GM23338 (cell line): ENCODE data around the gene ANKRD11. TPM values are rescaled to one million over a fixed set of nuclear protein-coding genes. Genes with fewer than 3 reads are reported as not detected.

Experiments used
- POLR2AphosphoS5 ChIP-seq: IDR thresholded peaks from 2 replicates; pipeline ENCODE4 v1.6.1; 2016; ENCODE audit warnings: antibody characterized with exemption, low read depth
- STAT1 ChIP-seq: IDR thresholded peaks from one replicate; pipeline ENCODE4 v1.6.1; 2016; ENCODE audit warnings: antibody characterized with exemption; ENCODE audit not compliant: unreplicated experiment
- ZNF114 ChIP-seq: fragments of 250-450 bp; sonication (Bioruptor Pico); IDR thresholded peaks from 2 replicates; pipeline ENCODE4 v1.5.0; 2020; ENCODE audit warnings: mild to moderate bottlenecking, moderate library complexity
- polyA plus RNA-seq: library from polyadenylated mRNA; unstranded; fragments of >200 nt; fragmentation: Nextera tagmentation; extraction: Ambion mirVana; gene quantifications from 2 replicates; pipeline ENCODE4 v1.2.1, GENCODE V29; 2016
- small RNA-seq: library from RNA; depleted of rRNA; stranded (forward); fragments of <200 nt; gene quantifications from one replicate; pipeline ENCODE3, GENCODE V24; 2014; ENCODE audit warnings: low replicate concordance
- total RNA-seq: library from RNA; depleted of rRNA; stranded (reverse); fragments of >200 nt; shearing (Covaris generic); gene quantifications from 2 replicates; pipeline ENCODE4 v1.2.3, GENCODE V29; 2014; rRNA removed
- TF ChIP-seq, protein P1 (sequence below): fragments of 250-450 bp; sonication (Bioruptor Pico); IDR thresholded peaks from 2 replicates; pipeline ENCODE4 v1.5.0; 2020; ENCODE audit warnings: mild to moderate bottlenecking, moderate library complexity

Gene ANKRD11
- total and polyA plus RNA-seq, 2 experiments from 2014 or later = 130 to 159 TPM

DNA sequence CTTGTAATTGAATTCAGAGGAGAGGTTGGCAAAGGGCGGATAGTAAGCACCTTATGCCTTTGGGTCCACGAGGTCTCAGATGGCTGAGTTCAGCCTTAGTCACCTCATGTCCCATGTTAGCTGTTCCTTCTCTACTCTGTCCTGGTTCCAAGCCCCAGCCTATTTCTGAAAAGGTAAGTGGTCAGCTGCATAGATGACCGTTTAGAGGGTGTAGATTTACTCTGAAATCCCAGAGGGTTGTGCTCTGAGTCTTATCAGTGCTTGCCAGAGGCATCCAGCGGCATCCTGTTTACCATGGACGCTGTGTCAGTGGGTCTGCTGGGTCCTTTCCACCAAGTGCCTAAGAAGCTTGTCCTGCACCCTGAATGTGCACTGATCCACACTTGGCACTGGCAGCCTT lies 271.0 kb downstream of the ANKRD11 start (continued):
- TF ChIP-seq, protein P1, sequence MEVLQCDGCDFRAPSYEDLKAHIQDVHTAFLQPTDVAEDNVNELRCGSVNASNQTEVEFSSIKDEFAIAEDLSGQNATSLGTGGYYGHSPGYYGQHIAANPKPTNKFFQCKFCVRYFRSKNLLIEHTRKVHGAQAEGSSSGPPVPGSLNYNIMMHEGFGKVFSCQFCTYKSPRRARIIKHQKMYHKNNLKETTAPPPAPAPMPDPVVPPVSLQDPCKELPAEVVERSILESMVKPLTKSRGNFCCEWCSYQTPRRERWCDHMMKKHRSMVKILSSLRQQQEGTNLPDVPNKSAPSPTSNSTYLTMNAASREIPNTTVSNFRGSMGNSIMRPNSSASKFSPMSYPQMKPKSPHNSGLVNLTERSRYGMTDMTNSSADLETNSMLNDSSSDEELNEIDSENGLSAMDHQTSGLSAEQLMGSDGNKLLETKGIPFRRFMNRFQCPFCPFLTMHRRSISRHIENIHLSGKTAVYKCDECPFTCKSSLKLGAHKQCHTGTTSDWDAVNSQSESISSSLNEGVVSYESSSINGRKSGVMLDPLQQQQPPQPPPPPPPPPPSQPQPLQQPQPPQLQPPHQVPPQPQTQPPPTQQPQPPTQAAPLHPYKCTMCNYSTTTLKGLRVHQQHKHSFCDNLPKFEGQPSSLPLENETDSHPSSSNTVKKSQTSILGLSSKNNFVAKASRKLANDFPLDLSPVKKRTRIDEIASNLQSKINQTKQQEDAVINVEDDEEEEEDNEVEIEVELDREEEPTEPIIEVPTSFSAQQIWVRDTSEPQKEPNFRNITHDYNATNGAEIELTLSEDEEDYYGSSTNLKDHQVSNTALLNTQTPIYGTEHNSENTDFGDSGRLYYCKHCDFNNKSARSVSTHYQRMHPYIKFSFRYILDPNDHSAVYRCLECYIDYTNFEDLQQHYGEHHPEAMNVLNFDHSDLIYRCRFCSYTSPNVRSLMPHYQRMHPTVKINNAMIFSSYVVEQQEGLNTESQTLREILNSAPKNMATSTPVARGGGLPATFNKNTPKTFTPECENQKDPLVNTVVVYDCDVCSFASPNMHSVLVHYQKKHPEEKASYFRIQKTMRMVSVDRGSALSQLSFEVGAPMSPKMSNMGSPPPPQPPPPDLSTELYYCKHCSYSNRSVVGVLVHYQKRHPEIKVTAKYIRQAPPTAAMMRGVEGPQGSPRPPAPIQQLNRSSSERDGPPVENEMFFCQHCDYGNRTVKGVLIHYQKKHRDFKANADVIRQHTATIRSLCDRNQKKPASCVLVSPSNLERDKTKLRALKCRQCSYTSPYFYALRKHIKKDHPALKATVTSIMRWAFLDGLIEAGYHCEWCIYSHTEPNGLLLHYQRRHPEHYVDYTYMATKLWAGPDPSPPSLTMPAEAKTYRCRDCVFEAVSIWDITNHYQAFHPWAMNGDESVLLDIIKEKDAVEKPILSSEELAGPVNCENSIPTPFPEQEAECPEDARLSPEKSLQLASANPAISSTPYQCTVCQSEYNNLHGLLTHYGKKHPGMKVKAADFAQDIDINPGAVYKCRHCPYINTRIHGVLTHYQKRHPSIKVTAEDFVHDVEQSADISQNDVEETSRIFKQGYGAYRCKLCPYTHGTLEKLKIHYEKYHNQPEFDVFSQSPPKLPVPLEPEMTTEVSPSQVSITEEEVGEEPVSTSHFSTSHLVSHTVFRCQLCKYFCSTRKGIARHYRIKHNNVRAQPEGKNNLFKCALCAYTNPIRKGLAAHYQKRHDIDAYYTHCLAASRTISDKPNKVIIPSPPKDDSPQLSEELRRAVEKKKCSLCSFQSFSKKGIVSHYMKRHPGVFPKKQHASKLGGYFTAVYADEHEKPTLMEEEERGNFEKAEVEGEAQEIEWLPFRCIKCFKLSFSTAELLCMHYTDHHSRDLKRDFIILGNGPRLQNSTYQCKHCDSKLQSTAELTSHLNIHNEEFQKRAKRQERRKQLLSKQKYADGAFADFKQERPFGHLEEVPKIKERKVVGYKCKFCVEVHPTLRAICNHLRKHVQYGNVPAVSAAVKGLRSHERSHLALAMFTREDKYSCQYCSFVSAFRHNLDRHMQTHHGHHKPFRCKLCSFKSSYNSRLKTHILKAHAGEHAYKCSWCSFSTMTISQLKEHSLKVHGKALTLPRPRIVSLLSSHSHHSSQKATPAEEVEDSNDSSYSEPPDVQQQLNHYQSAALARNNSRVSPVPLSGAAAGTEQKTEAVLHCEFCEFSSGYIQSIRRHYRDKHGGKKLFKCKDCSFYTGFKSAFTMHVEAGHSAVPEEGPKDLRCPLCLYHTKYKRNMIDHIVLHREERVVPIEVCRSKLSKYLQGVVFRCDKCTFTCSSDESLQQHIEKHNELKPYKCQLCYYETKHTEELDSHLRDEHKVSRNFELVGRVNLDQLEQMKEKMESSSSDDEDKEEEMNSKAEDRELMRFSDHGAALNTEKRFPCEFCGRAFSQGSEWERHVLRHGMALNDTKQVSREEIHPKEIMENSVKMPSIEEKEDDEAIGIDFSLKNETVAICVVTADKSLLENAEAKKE (CRISPR knock-in tag) = no peak
- no peak for TF ChIP-seq ZNF114 (CRISPR knock-in tag)
- TF ChIP-seq STAT1 = no peak
- no peak for TF ChIP-seq POLR2AphosphoS5

Small RNA genes lying within 50 kb of the gene (small RNA-seq; reads per million reads assigned to genes)
- not detected for gene RNU6-430P

Other genes starting within 250 kb of the ANKRD11 start
- gene SPG7, start 17.8 kb upstream of the ANKRD11 start, total RNA-seq = 267 and 326 TPM in 2 replicates
- 69.4 and 77.1 TPM in 2 replicates for gene SPG7, start 17.8 kb upstream of the ANKRD11 start, polyA plus RNA-seq
- 3,617 and 4,677 TPM in 2 replicates for gene RPL13, start 70.1 kb upstream of the ANKRD11 start, total RNA-seq
- 3,489 and 3,901 TPM in 2 replicates for gene RPL13, start 70.1 kb upstream of the ANKRD11 start, polyA plus RNA-seq
- 15.7 and 18.4 TPM in 2 replicates for gene CPNE7, start 85.2 kb upstream of the ANKRD11 start, total RNA-seq
- gene CPNE7, start 85.2 kb upstream of the ANKRD11 start, polyA plus RNA-seq = 10.0 and 11.2 TPM in 2 replicates
- gene DPEP1, start 123.1 kb upstream of the ANKRD11 start, total RNA-seq = 0.93 and 2.3 TPM in 2 replicates
- gene DPEP1, start 123.1 kb upstream of the ANKRD11 start, polyA plus RNA-seq = 0.38 and 1.7 TPM in 2 replicates
- 60.1 and 81.9 TPM in 2 replicates for gene CHMP1A, start 167.1 kb upstream of the ANKRD11 start, total RNA-seq
- gene CHMP1A, start 167.1 kb upstream of the ANKRD11 start, polyA plus RNA-seq = 42.3 TPM in 2 replicates
- 5.8 and 6.6 TPM in 2 replicates for gene SPATA33, start 167.3 kb upstream of the ANKRD11 start, total RNA-seq
- 13.9 and 17.4 TPM in 2 replicates for gene SPATA33, start 167.3 kb upstream of the ANKRD11 start, polyA plus RNA-seq
- gene CDK10, start 196.1 kb upstream of the ANKRD11 start, total RNA-seq = 53.2 and 64.6 TPM in 2 replicates
- 79.0 and 88.0 TPM in 2 replicates for gene CDK10, start 196.1 kb upstream of the ANKRD11 start, polyA plus RNA-seq
- gene SPATA2L, start 211.1 kb upstream of the ANKRD11 start, total RNA-seq = 23.4 and 26.2 TPM in 2 replicates
- gene SPATA2L, start 211.1 kb upstream of the ANKRD11 start, polyA plus RNA-seq = 6.9 and 11.1 TPM in 2 replicates
- 1.8 and 2.1 TPM in 2 replicates for gene VPS9D1, start 230.3 kb upstream of the ANKRD11 start, total RNA-seq
- gene VPS9D1, start 230.3 kb upstream of the ANKRD11 start, polyA plus RNA-seq = 2.0 and 2.2 TPM in 2 replicates
- gene ZNF276, start 231.0 kb upstream of the ANKRD11 start, total RNA-seq = 12.7 and 15.6 TPM in 2 replicates
- 3.4 and 4.3 TPM in 2 replicates for gene ZNF276, start 231.0 kb upstream of the ANKRD11 start, polyA plus RNA-seq